NCI-H2196 (cell line): ENCODE measurements around the gene FAM98C.

Experiments used
- DNase-seq: peaks from one replicate; lab custom pipeline; 2025; ENCODE audit not compliant: unreplicated experiment; lab: John Stamatoyannopoulos, UW

Gene FAM98C

DNA sequence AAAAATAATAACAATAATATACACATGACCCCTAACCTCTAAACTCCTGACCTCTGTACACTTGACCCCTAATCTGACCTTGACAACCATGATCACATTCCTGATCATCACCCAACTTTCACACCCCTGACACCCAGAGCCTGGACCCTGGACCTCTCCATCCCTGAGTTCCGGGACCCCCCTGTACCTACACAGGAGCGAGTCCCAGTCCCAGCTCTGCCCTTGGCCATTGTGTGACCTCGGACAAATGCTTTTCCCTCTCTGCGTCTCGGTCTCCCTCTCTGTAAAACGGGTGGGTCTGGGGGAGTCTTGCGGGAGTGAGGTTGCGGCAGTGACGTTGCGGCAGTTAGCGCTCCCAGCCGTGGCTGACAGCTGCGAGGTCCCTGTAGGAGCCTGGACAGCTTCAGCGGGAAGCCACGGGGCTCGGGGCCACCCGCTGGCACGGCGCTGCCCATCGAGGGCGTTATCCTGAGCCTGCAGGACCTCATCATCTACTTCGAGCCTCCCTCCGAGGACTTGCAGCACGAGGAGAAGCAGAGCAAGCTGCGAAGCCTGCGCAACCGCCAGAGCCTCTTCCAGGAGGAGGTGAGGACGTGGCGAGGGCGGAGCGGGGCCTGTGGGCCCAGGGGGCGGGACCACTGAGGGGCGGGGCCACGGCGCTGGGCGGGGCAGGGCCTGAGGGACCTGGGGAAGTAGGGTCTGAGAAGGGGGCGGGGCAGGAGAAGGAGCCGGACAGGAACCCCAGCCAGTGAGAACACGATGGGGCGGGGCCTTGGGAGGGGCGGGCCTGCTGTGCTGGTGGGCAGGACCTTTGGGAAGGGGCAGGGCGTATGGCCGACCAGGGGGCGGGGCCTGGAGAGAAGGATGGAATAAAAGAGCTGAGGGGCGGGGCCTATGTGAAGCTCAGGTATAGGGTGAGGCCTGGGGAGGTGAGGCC lies 49.8 kb downstream of the FAM98C start:
- peak; percentile 9 for DNase-seq

DNA sequence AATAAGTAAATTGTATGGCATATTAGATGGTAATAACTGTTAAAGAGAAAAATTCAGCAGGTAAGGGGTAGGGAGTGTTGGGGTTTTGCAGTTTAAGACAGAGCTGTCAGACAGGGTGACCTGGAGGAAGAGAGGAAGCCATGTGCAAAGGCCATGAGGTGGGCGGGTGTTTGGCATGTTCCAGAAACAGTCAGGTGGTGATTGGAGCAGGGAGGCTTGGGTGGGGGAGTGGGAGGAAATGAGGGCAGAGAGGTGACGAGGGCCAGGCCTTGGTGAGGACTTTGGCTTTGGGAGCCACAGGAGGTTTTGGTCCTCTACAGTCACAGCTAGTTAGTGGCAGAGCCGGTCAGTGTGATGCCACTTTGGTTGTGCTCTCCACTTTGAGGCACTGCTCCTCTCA lies 50.7 kb downstream of the FAM98C start:
- no peak for DNase-seq

DNA sequence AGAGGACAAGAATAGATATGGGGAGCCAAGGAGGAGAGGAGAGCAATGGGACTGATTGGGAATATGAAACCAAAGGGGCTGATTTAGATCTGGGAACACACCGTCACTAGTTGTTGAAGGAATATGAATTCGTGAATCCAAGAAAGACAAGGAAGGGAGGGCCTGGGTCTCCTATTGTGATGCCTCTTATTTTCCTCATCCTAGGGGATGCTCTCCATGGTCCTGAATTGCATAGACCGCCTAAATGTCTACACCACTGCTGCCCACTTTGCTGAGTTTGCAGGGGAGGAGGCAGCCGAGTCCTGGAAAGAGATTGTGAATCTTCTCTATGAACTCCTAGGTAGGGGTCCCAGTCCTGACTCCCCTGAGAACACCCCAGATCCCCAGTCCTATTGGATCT lies 52.1 kb downstream of the FAM98C start:
- no peak for DNase-seq

DNA sequence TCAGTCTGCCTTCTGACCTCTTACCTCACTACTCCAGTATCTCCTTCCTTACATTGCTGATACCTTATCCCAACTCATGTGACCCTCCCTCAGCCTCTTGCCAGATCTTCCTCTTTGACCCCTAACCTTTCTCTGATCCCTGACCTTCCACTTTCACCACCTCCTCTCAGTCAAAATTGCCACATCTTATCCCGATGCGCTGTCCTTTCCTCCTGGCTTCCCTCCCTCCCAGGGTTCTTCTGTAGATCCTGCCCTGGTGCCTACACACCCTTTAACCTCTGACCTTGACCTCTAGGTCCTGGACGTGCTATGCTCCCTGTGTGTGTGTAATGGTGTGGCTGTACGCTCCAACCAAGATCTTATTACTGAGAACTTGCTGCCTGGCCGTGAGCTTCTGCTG lies 54.3 kb downstream of the FAM98C start:
- DNase-seq = no peak

DNA sequence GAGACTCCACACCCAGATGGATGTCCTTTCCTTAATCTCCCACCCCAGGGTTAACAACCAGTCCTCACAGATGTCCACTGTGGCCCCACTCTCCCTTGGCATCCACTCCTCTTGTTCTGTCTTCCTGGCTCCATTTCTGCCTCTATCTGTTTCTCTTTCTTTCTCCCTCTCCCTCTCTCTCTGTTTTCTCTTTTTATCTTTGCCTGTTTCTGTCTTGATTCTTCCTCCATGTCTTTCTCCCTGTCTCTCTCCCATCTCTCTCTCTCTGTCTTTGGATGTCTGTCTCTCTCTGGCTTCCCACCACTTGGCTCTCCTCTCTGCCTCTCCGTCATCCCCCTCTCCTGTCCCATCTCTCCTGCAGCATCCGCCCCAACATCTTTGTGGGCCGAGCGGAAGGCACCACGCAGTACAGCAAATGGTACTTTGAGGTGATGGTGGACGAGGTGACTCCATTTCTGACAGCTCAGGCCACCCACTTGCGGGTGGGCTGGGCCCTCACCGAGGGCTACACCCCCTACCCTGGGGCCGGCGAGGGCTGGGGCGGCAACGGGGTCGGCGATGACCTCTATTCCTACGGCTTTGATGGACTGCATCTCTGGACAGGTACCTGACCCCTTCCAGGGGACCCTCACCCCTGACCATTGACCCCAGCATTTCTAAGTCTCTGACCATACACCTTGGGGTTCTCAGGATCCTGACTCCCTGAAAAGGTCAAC lies 55.0 kb downstream of the FAM98C start:
- no peak for DNase-seq
